Uterus (tissue), 4 donors: ENCODE measurements around the gene WTIP. TPM values are rescaled to one million over a fixed set of nuclear protein-coding genes. Genes with fewer than 3 reads are reported as not detected.

Experiments used
- DNase-seq, 2 donors: peaks; one replicate each; pipeline ENCODE4 v3.0.0-alpha.2; 2019 to 2020
- H3K27ac ChIP-seq, 2 donors: fragments of 200-600 bp; sonication (generic); 1 replicate in 1 of 2; 2 replicates in 1 of 2; pipeline ENCODE4 v1.5.1; 2016 to 2018
- H3K27me3 ChIP-seq, 2 donors: fragments of 200-600 bp; sonication (generic); one replicate each; pipeline ENCODE4 v1.5.1; 2018 to 2019; ENCODE audit warnings: control low read depth in 1 of 2
- H3K36me3 ChIP-seq, 2 donors: fragments of 200-600 bp; sonication (generic); one replicate each; pipeline ENCODE4 v1.5.1; 2019; ENCODE audit warnings: control low read depth in 1 of 2
- H3K4me1 ChIP-seq, 2 donors: fragments of 200-600 bp; sonication (generic); one replicate each; pipeline ENCODE4 v1.5.1; 2018 to 2019; ENCODE audit warnings: control low read depth in 1 of 2
- H3K4me3 ChIP-seq, 2 donors: fragments of 200-600 bp; sonication (generic); 1 replicate in 1 of 2; 2 replicates in 1 of 2; pipeline ENCODE4 v1.5.1; 2018 to 2019; ENCODE audit warnings: mild to moderate bottlenecking in 1 of 2
- H3K9me3 ChIP-seq, 2 donors: fragments of 200-600 bp; sonication (generic); one replicate each; pipeline ENCODE4 v1.5.1; 2019; ENCODE audit warnings: control low read depth in 1 of 2
- POLR2A ChIP-seq, 2 donors: fragments of 450-650 bp; IDR thresholded peaks; one replicate each; pipeline ENCODE4 v1.6.1; 2016; ENCODE audit warnings: antibody characterized with exemption in 2 of 2, mild to moderate bottlenecking in 1 of 2, moderate library complexity in 1 of 2
- intact Hi-C: fragments of 100-400 bp; cut with DNase I; formaldehyde crosslinking; loops from one replicate; pipeline ENCODE4 v1.15.1; 2023; ENCODE audit warnings: low total_unique reads
- total RNA-seq, 4 donors: library from RNA; depleted of rRNA in 3 of 4; stranded (reverse); fragments of >200 nt in 3 of 4; gene quantifications; one replicate each; pipeline versions ENCODE4 v1.1.0 to v1.2.4, GENCODE V29; 2014 to 2023
- TF ChIP-seq, protein P1 (sequence below), 4 experiments: fragments of 200-600 bp in 2 of 4; fragments of 450-650 bp in 2 of 4; sonication (generic) in 2 of 4; IDR thresholded peaks; one replicate each; pipeline ENCODE4 v1.5.1; 2016 to 2019; ENCODE audit warnings: antibody characterized with exemption in 4 of 4, mild to moderate bottlenecking in 2 of 4, moderate library complexity in 1 of 4
- donor health status: DM: yes; HTN: yes; CAD: no.

The WTIP gene
- total RNA-seq = 10 to 100 TPM in 2 of 4 donors, 1 to 10 TPM in 2; 5.9 to 38.0 (median 19.3) TPM

DNA sequence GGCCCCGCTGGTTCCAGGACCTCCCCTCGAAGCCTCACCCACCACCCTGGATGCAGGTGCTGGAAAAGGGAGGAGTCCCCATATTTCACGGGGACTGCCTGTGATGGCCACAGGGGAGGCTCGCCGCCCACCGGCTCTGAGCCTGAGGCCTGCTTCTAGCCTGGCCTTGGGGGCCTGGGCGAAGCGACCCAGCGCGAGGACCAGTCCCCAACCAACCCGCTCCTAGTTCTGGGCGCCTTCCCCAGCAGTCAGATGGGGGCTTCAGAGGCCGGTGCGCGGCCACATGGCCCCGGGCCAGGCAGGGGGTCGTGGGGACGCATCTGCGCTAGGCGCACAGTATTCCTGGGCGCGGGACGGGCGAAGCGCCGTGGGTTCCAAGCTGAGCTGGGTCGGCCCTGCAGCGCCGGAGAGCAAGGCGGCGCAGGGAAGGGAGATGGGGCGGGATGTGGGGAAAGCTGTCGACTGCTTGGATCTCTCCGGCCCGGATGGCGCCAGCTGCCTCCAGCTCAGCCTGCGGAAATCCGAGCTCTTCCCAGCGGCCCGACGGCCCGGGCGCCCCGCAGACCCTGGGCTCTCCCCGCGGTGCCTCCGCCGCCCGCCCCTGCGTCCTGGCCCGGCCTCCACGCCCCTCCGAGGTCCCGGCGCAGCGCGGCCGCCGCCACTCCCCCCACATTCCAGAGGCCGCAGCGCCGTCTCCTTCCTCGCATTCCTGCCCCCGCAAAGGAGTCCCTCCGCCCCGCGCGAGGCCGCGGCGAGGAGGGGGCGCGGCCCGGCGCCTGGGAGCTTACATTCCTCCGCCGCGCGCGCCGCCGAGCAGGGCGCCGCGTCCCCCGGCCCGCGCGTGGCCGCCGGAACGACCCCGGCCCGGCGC lies at the start of gene WTIP:
TSS of gene WTIP (plus strand) at position 788 of the 871 bp plus-strand sequence. CDS start 217 bp downstream, outside the sequence.
- Histone ChIP-seq H3K27me3 (no peaks in the 10 kb centered on the region), H3K4me1 (peaks cover 0 to 16% of the 10 kb centered on the region in 2 donors), H3K36me3 (no peaks in the 10 kb centered on the region), H3K4me3 (peak within 1 kb of the TSS; percentile 38 to 82), H3K27ac (peak within 1 kb of the TSS; percentile 75 to 87), H3K9me3 (no peaks in the 10 kb centered on the region)
- intact Hi-C loops = loop anchor here (10.0 kb wide), 1 partner anchor 46 kb away; no protein-coding TSS in a partner anchor
- peak; percentile 73 to 81 for DNase-seq
- TF ChIP-seq POLR2A (IDR thresholded peaks at IDR 0.05) = peak; percentile 43 to 54
- TF ChIP-seq, protein P1, sequence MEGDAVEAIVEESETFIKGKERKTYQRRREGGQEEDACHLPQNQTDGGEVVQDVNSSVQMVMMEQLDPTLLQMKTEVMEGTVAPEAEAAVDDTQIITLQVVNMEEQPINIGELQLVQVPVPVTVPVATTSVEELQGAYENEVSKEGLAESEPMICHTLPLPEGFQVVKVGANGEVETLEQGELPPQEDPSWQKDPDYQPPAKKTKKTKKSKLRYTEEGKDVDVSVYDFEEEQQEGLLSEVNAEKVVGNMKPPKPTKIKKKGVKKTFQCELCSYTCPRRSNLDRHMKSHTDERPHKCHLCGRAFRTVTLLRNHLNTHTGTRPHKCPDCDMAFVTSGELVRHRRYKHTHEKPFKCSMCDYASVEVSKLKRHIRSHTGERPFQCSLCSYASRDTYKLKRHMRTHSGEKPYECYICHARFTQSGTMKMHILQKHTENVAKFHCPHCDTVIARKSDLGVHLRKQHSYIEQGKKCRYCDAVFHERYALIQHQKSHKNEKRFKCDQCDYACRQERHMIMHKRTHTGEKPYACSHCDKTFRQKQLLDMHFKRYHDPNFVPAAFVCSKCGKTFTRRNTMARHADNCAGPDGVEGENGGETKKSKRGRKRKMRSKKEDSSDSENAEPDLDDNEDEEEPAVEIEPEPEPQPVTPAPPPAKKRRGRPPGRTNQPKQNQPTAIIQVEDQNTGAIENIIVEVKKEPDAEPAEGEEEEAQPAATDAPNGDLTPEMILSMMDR (IDR thresholded peaks at IDR 0.05) = peak in 1 of 4 experiments; percentile 3

DNA sequence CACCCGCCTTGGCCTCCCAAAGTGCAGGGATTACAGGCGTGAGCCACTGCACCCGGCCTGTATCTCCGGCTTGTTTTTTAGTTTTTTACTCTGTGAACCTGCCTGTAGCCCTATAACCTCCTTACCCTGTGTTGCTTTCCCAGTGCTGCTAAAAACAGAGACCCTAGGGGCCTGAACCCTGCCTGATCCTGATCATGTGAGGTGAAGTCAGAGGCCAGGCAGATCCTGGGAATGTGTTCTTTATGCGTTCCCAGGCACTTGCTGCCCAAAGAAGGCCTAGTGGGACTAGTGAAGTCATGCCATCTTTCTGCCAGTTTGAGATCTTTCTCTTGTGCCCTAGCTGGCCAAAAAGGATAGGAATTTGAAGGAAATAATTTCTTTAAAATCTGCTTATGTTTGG lies 48.8 kb upstream of the WTIP start:
- Histone ChIP-seq H3K27ac (peak overlapping the region; percentile 45 to 85), H3K9me3 (no peaks in the 10 kb centered on the region), H3K4me1 (peaks cover 0 to 2% of the 10 kb centered on the region in 2 donors), H3K27me3 (no peaks in the 10 kb centered on the region), H3K36me3 (no peaks in the 10 kb centered on the region), H3K4me3 (no peak overlapping the region)
- intact Hi-C loops = loop anchor here (10.0 kb wide), 1 partner anchor 52 kb away; the partner anchor contains the start of gene WTIP
- DNase-seq = peak; percentile 29 to 35
- TF ChIP-seq, protein P1 (IDR thresholded peaks at IDR 0.05) = no peak
- no peak for TF ChIP-seq POLR2A (IDR thresholded peaks at IDR 0.05)

DNA sequence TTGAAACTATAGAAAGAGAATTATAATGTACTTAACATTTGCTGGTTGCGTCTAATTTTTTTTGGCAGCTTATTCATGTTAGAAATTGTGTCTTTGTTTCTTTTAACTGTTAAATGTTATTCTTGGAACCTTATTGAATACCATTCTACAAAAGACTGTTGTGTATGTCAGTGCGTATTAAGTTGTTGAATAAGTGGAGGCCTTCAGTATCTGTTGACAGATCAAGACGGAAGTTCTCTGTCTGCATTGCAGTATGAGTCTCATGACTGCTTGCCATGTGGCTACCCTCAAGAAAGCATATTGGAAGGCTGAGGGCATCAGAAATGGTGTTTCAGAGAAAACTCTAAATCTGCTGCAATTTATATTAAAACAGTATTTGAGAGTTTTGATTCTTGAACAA lies 44.8 kb upstream of the WTIP start:
- no peaks in the 10 kb centered on the region for H3K4me1 ChIP-seq
- H3K4me3 ChIP-seq = no peak overlapping the region
- DNase-seq = no peak
- no peaks in the 10 kb centered on the region for H3K9me3 ChIP-seq
- TF ChIP-seq, protein P1 (IDR thresholded peaks at IDR 0.05) = no peak
- no peak for TF ChIP-seq POLR2A (IDR thresholded peaks at IDR 0.05)
- intact Hi-C loops = loop anchor here (10.0 kb wide), 1 partner anchor 48 kb away; the partner anchor contains the start of gene WTIP
- no peaks in the 10 kb centered on the region for H3K36me3 ChIP-seq
- no peaks in the 10 kb centered on the region for H3K27me3 ChIP-seq
- H3K27ac ChIP-seq = no peak overlapping the region

DNA sequence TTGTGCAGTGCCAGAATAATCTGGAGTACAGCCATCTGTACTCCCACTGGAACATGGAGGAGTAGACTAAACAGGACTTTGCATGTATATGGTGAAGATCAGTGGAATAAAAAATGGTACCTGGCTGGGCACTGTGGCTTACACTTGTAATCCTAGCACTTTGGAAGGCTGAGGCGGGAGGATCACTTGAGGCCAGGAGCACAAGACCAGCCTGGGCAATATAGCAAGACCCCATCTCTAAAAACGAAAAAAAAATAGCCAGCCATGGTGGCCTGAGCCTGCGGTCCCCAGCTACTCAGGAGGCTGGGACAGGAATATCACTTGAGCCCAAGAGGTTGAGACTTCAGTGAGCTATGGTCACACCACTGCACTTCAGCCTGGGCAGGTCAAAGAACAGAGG lies 33.4 kb upstream of the WTIP start:
- H3K4me3 ChIP-seq = no peak overlapping the region
- no peaks in the 10 kb centered on the region for H3K27me3 ChIP-seq
- no peaks in the 10 kb centered on the region for H3K36me3 ChIP-seq
- peak overlapping the region in 1 of 2 donors; percentile 43 for H3K27ac ChIP-seq
- DNase-seq = no peak
- intact Hi-C loops = no loop called here
- no peaks in the 10 kb centered on the region for H3K4me1 ChIP-seq
- TF ChIP-seq, protein P1 (IDR thresholded peaks at IDR 0.05) = no peak
- no peak for TF ChIP-seq POLR2A (IDR thresholded peaks at IDR 0.05)
- no peaks in the 10 kb centered on the region for H3K9me3 ChIP-seq

DNA sequence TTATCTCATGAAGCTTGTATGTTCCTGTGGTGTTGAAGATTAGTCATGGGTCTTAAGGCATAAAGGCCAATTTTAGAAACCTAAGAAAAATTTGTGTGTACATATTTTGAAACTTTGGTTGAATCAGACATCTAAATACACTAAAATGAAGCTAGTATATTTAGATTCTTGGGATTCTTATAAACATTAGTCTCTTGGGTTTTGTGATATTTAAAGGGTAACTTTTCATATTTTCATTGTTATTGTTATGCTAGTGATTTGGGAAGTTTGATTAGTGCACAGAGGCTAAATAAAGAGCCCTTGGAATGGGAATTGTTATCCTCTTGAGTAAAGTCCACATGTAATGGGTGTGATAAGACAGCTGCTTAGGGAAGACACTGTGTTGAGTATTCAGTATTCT lies 28.8 kb upstream of the WTIP start:
- no peak overlapping the region for H3K27ac ChIP-seq
- no peaks in the 10 kb centered on the region for H3K4me1 ChIP-seq
- no peaks in the 10 kb centered on the region for H3K36me3 ChIP-seq

More for the DNA sequence above, 28.8 kb upstream of the WTIP start:
- H3K27me3 ChIP-seq = no peaks in the 10 kb centered on the region
- no peak for DNase-seq
- no peak for TF ChIP-seq POLR2A (IDR thresholded peaks at IDR 0.05)
- TF ChIP-seq, protein P1 (IDR thresholded peaks at IDR 0.05) = no peak
- intact Hi-C loops = no loop called here
- no peak overlapping the region for H3K4me3 ChIP-seq
- H3K9me3 ChIP-seq = no peaks in the 10 kb centered on the region
